Measurements from ENCODE around the gene HOXD13.

DNA sequence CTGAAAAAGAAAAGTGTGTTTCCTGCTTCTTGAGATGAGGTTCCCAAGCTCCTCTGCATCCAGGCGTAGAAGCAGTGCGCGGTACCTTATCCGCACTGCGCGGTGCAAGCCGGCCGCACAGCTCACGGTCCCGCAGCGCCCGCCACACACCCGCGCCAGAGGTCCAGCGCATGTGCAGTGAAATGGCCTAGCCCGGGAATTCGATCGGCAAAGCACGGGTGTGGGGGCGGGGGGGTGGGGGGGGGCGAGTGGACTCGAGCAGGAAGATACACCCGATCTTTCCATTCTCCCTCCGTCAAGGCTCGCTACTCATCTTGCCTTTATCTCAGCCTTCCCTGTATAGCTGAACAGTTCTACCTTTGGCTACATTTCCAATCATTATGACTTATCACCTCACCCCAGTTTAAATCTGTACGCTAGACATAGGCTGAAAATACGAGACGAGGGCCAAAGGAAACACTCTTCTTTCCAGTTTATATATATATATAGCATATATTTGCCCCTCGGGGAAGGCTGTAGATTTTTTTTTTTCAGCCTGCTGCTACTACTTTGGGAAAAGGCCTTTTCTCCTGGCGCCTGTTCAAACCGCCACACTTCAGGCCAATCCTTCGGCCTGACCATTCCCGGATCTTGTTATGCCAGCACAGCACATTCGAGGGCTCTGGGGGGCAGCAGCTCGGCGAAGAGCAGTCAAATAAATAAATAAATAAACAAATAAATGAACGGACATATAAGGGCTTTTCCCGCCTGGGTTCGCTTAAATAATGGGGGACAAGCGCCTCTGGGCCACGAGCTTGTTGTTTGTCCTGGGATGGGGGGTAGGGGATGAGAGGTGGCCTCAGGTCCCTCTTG is 47.4 kb downstream of the HOXD13 start:
- TF ChIP-seq POLR2AphosphoS5 (IDR thresholded peaks at IDR 0.05; ENCODE audit: low read depth, low read length), result no peak
- TF ChIP-seq POLR2A (IDR thresholded peaks at IDR 0.05; ENCODE audit: low read depth, low read length), result no peak

All from GM12892 (cell line).